ENCODE measurements around the gene HM13. TPM values are rescaled to one million over a fixed set of nuclear protein-coding genes. Genes with fewer than 3 reads are reported as not detected.

Gene HM13
- total and polyA plus RNA-seq, 2 donors (not counting 1 experiment from before 2014, with no cell fraction given): 73.2 to 85.1 TPM

DNA sequence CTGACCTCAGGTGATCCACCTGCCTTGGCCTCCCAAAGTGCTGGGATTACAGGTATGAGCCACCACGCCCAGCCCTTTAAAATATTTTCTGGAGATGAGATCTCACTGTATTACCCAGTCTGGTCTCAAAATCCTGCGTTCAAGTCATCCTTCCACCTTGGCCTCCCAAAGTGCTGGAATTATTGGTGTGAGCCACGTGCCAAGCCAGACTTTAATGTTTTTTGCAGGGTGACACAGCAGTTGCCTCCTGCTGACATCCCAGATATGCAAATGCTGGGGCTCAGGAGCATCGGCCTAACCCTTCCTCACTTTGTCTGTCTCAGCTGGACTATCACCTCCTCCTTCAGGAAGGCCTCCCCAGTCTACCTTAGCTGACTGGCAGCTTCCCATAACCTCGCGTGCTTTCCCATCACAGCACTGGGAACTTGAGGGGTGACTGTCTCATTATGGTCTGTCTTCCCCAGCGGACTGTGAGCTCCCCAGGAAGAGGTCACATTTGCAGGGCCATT lies 76.5 kb downstream of the HM13 start:
- Histone ChIP-seq H3K4me2 (replicated peaks; ENCODE audit: low read depth, low read length, poor library complexity, severe bottlenecking) (no peak overlapping the region), H3K9me3 (ENCODE audit: control extremely low read depth in 1 of 3, control insufficient read depth in 2 of 3, insufficient read depth in 1 of 3, low read length in 2 of 3) (peaks cover 0 to 3% (median 0%) of the 10 kb centered on the region in 3 donors), H3K27me3 (replicated peaks in 1 of 4; ENCODE audit: control extremely low read depth in 1 of 4, control insufficient read depth in 3 of 4, insufficient read depth in 4 of 4, low read length in 3 of 4) (peaks cover 0 to 15% (median 7%) of the 10 kb centered on the region in 4 experiments), H3K4me3 (ENCODE audit: control extremely low read depth in 1 of 5, extremely low read depth in 1 of 5, insufficient read depth in 1 of 5, low read depth in 2 of 5, low read length in 4 of 5) (no peak overlapping the region), H3K4me1 (ENCODE audit: control insufficient read depth in 2 of 2, insufficient read depth in 2 of 2, low read length in 2 of 2) (peaks cover 9% of the 10 kb centered on the region in 2 donors), H3K27ac (ENCODE audit: low read length in 2 of 2) (no peak overlapping the region), H4K20me1 (ENCODE audit: control insufficient read depth, insufficient read depth, low read length, poor library complexity, severe bottlenecking) (no peaks in the 10 kb centered on the region), H3K79me2 (ENCODE audit: control insufficient read depth, insufficient read depth, low read length) (no peaks in the 10 kb centered on the region), H3K36me3 (replicated peaks in 1 of 2; ENCODE audit: control extremely low read depth in 1 of 2, control insufficient read depth in 1 of 2, extremely low read depth in 1 of 2, insufficient read depth in 2 of 2, low read length in 1 of 2) (no peaks in the 10 kb centered on the region), H2AFZ (ENCODE audit: insufficient read depth, low read depth, low read length, poor library complexity, severe bottlenecking) (no peak overlapping the region), H3K9ac (ENCODE audit: low read length) (no peak overlapping the region)
- ChIA-PET POLR2A (no interaction called here), CTCF (interaction anchor here (0.9 to 5.8 kb wide), 5 partner anchors 21 to 43 kb away, joined by 3 to 30 read pairs (median 4); no protein-coding TSS in a partner anchor)
- Mint-ChIP-seq H3K4me3 (no peak overlapping the region), H3K4me1 (peaks cover 8% of the 10 kb centered on the region), H3K9me3 (ENCODE audit: insufficient read depth) (no peaks in the 10 kb centered on the region), H3K27ac (no peak overlapping the region), H3K27me3 (peaks cover 18% of the 10 kb centered on the region)
- TF ChIP-seq, protein P1, sequence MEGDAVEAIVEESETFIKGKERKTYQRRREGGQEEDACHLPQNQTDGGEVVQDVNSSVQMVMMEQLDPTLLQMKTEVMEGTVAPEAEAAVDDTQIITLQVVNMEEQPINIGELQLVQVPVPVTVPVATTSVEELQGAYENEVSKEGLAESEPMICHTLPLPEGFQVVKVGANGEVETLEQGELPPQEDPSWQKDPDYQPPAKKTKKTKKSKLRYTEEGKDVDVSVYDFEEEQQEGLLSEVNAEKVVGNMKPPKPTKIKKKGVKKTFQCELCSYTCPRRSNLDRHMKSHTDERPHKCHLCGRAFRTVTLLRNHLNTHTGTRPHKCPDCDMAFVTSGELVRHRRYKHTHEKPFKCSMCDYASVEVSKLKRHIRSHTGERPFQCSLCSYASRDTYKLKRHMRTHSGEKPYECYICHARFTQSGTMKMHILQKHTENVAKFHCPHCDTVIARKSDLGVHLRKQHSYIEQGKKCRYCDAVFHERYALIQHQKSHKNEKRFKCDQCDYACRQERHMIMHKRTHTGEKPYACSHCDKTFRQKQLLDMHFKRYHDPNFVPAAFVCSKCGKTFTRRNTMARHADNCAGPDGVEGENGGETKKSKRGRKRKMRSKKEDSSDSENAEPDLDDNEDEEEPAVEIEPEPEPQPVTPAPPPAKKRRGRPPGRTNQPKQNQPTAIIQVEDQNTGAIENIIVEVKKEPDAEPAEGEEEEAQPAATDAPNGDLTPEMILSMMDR (IDR thresholded peaks at IDR 0.05): no peak
- TF ChIP-seq EZH2 (IDR thresholded peaks at IDR 0.05; ENCODE audit: borderline replicate concordance, insufficient read depth, low read depth, low read length, poor library complexity, severe bottlenecking): no peak
- DNase-seq (no peak), ATAC-seq (ENCODE audit: low read depth) (no peak)
- WGBS (ENCODE audit: insufficient coverage): 85% methylated on average over 6 of the region's 7 CpGs
- intact Hi-C loops (cut with micrococcal nuclease): no loop called here

DNA sequence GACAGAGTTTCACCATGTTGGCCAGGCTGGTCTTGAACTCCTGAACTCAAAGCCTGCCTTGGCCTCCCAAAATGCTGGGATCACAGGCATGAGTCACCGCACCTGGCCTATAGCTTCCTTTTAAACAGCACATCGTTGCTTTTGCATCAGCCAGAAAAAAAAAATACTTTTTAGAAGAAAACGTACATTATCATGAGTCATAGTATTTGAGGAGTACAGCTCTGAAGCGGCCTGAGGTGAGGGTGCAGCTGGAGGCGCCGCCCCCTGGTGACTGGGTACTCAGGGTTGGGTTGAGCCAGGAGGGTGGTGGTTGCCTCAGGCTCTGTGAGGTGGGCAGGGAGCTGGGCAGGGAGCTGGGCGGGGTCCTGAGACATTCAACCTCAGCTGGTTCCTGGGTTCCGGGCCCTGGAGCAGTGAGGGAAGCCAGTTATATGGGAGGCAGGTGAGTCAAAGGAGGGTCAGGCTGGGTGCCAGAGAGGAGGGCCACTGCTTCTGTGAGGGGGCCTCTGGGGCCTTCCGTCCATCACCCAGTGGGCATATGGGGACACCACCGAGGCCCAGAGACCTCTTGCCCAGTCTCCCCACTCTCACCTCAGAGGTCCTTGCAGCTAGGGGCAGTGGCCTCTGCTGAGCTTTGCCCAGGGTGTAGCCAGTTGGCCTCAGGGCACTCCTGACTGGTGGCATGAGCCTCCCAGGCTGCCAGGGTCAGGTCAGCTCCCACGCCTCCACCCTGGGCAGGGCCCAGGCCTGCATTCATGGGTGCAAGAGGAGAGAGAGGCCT lies 79.2 kb downstream of the HM13 start:
- no peak for TF ChIP-seq EZH2 (IDR thresholded peaks at IDR 0.05; ENCODE audit: borderline replicate concordance, insufficient read depth, low read depth, low read length, poor library complexity, severe bottlenecking)
- TF ChIP-seq, protein P1 (IDR thresholded peaks at IDR 0.05): no peak
- no peak for ATAC-seq (ENCODE audit: low read depth)
- no peak overlapping the region for H2AFZ ChIP-seq (ENCODE audit: insufficient read depth, low read depth, low read length, poor library complexity, severe bottlenecking)
- H3K36me3 ChIP-seq (replicated peaks in 1 of 2; ENCODE audit: control extremely low read depth in 1 of 2, control insufficient read depth in 1 of 2, extremely low read depth in 1 of 2, insufficient read depth in 2 of 2, low read length in 1 of 2): no peaks in the 10 kb centered on the region
- no peak overlapping the region for H3K27ac Mint-ChIP-seq
- no peaks in the 10 kb centered on the region for H3K9me3 Mint-ChIP-seq (ENCODE audit: insufficient read depth)
- no peak overlapping the region for H3K4me3 Mint-ChIP-seq
- no peaks in the 10 kb centered on the region for H3K79me2 ChIP-seq (ENCODE audit: control insufficient read depth, insufficient read depth, low read length)
- DNase-seq: no peak
- peaks cover 0 to 3% (median 0%) of the 10 kb centered on the region in 3 donors for H3K9me3 ChIP-seq (ENCODE audit: control extremely low read depth in 1 of 3, control insufficient read depth in 2 of 3, insufficient read depth in 1 of 3, low read length in 2 of 3)
- H3K27me3 Mint-ChIP-seq: peaks cover 10% of the 10 kb centered on the region
- intact Hi-C loops (cut with micrococcal nuclease): no loop called here
- no peaks in the 10 kb centered on the region for H3K4me1 ChIP-seq (ENCODE audit: control insufficient read depth in 2 of 2, insufficient read depth in 2 of 2, low read length in 2 of 2)
- no peak overlapping the region for H3K9ac ChIP-seq (ENCODE audit: low read length)
- POLR2A ChIA-PET: interaction anchor here (0.7 kb wide), 1 partner anchor 10 kb away, joined by 3 read pairs; no protein-coding TSS in a partner anchor
- H3K4me1 Mint-ChIP-seq: peaks cover under 1% of the 10 kb centered on the region
- peaks cover 0 to under 1% (median 0%) of the 10 kb centered on the region in 4 experiments for H3K27me3 ChIP-seq (replicated peaks in 1 of 4; ENCODE audit: control extremely low read depth in 1 of 4, control insufficient read depth in 3 of 4, insufficient read depth in 4 of 4, low read length in 3 of 4)
- no peak overlapping the region for H3K4me2 ChIP-seq (replicated peaks; ENCODE audit: low read depth, low read length, poor library complexity, severe bottlenecking)
- CTCF ChIA-PET: interaction anchor here (0.7 to 2.5 kb wide), 2 partner anchors 20 to 24 kb away, joined by 4 to 7 read pairs; no protein-coding TSS in a partner anchor
- H3K4me3 ChIP-seq (ENCODE audit: control extremely low read depth in 1 of 5, extremely low read depth in 1 of 5, insufficient read depth in 1 of 5, low read depth in 2 of 5, low read length in 4 of 5): no peak overlapping the region
- WGBS (ENCODE audit: insufficient coverage): 91% methylated on average over 9 of the region's 11 CpGs
- no peak overlapping the region for H3K27ac ChIP-seq (ENCODE audit: low read length in 2 of 2)
- no peaks in the 10 kb centered on the region for H4K20me1 ChIP-seq (ENCODE audit: control insufficient read depth, insufficient read depth, low read length, poor library complexity, severe bottlenecking)
